ENCODE measurements around the gene OASL.
A peak's percentile ranks its signal among the peaks of the same experiment; 100 is the strongest.

OASL gene

DNA sequence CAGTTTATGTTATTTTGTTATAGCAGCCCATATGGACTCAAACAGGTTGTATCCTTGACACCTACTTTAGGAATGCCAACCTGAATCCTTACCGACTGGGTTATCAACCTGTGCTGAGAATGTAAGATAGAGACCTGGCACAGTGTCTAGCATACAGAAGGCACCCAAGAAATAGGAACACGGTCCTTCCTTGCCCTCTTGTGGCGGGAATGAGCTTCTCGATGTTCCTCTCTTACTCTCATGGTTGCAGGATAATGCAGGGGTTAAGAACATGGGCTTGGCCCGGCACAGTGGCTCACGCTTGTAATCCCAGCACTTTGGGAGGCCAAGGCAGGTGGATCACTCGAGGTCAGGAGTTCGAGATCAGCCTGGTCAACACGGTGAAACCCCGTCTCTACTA is 29.3 kb downstream of the OASL start:
- H3K14ac ChIP-seq (ENCODE audit: low read length), result no peak overlapping the region
- no peak overlapping the region for H4K91ac ChIP-seq (ENCODE audit: low read depth, low read length, poor library complexity)
- no peak overlapping the region for H3K4ac ChIP-seq (ENCODE audit: low read length)
- H2BK12ac ChIP-seq (ENCODE audit: low read length), result no peak overlapping the region
- H3K23ac ChIP-seq (ENCODE audit: low read depth, low read length, poor library complexity), result no peak overlapping the region
- no peak overlapping the region for H3K4me2 ChIP-seq (ENCODE audit: insufficient read depth, low read length, poor library complexity, severe bottlenecking)
- no peaks in the 10 kb centered on the region for H3K79me1 ChIP-seq (ENCODE audit: low read depth, low read length)
- no peak overlapping the region for H3K18ac ChIP-seq (ENCODE audit: low read length)
- H2BK120ac ChIP-seq (ENCODE audit: low read depth, low read length), result no peak overlapping the region
- H2BK5ac ChIP-seq (ENCODE audit: low read length), result no peak overlapping the region
- no peak overlapping the region for H2AFZ ChIP-seq (ENCODE audit: low read length)
- H3K4me1 ChIP-seq (ENCODE audit: control insufficient read depth in 2 of 2, insufficient read depth in 1 of 2, low read depth in 1 of 2, low read length in 2 of 2), result no peaks in the 10 kb centered on the region
- no peak overlapping the region for H4K8ac ChIP-seq (ENCODE audit: low read depth, low read length)
- H3K9me3 ChIP-seq (replicated peaks in 1 of 2; ENCODE audit: control insufficient read depth in 2 of 2, insufficient read depth in 1 of 2, low read depth in 1 of 2, low read length in 2 of 2), result no peaks in the 10 kb centered on the region
- no peak overlapping the region for H3K27ac ChIP-seq (replicated peaks; ENCODE audit: low read length)
- DNase-seq (ENCODE audit: low spot score), result peak; percentile 20
- WGBS, 2 donors (ENCODE audit: extremely low coverage in 2 of 2, insufficient read length in 2 of 2, insufficient replicate concordance in 1 of 2), result no CpG with 5 or more reads among the region's 10 CpGs
- H2AK5ac ChIP-seq (ENCODE audit: low read depth, low read length), result no peak overlapping the region
- H3K4me3 ChIP-seq (ENCODE audit: low read length in 2 of 2), result no peak overlapping the region
- H3K27me3 ChIP-seq (ENCODE audit: control insufficient read depth in 3 of 3, insufficient read depth in 3 of 3, low read depth in 1 of 3, low read length in 3 of 3), result peaks cover 0 to 2% (median 0%) of the 10 kb centered on the region in 3 experiments
- no peak overlapping the region for H3K9ac ChIP-seq (ENCODE audit: low read depth, low read length, poor library complexity)
- H3K36me3 ChIP-seq (replicated peaks in 1 of 2; ENCODE audit: control insufficient read depth in 2 of 2, insufficient read depth in 2 of 2, low read length in 2 of 2), result peaks cover 28 to 77% of the 10 kb centered on the region in 2 donors
- H2BK15ac ChIP-seq (ENCODE audit: low read length), result no peak overlapping the region

DNA sequence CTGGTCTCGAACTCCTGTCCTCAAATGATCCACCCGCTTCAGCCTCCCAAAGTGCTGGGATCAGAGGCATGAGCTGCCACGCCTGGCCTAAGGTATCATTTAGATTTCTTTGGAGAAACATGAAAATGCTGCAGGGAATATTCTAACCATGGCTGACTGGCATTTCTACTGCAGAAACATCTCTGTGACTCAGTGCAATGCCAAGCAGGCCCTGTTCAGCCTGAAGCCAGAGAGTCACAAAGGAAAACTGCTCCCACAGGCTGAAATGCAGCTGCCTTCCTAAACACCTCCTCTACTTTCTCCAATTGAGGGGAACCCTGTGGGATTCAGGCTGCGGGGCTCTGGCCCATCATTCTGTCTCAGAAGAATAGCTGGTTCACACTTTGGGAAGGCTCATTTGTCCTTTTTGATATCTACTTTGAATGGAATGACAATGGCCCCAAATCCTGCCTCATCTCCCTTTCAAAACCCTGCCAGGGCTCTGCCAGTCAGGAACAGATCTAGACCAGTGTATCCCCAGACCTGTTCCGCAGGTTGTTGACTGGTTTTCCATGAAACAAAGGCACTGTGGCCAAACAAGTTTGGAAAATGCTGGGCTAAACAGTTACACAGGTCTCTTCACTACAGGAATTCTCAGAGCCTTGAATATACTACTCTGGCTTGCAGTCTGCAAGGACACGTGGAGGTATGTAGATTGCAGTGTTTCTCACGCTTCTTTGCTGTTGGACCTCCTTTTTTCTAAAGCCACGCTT is 30.5 kb downstream of the OASL start:
- H2BK5ac ChIP-seq (ENCODE audit: low read length), result no peak overlapping the region
- no peak overlapping the region for H4K8ac ChIP-seq (ENCODE audit: low read depth, low read length)
- H3K4me3 ChIP-seq (ENCODE audit: low read length in 2 of 2), result no peak overlapping the region
- no peaks in the 10 kb centered on the region for H3K9me3 ChIP-seq (replicated peaks in 1 of 2; ENCODE audit: control insufficient read depth in 2 of 2, insufficient read depth in 1 of 2, low read depth in 1 of 2, low read length in 2 of 2)
- H3K79me1 ChIP-seq (ENCODE audit: low read depth, low read length), result no peaks in the 10 kb centered on the region
- H3K18ac ChIP-seq (ENCODE audit: low read length), result no peak overlapping the region
- no peak overlapping the region for H2AFZ ChIP-seq (ENCODE audit: low read length)
- peaks cover 39 to 86% of the 10 kb centered on the region in 2 donors for H3K36me3 ChIP-seq (replicated peaks in 1 of 2; ENCODE audit: control insufficient read depth in 2 of 2, insufficient read depth in 2 of 2, low read length in 2 of 2)
- H3K9ac ChIP-seq (ENCODE audit: low read depth, low read length, poor library complexity), result no peak overlapping the region
- no peak overlapping the region for H3K14ac ChIP-seq (ENCODE audit: low read length)
- H3K4me2 ChIP-seq (ENCODE audit: insufficient read depth, low read length, poor library complexity, severe bottlenecking), result no peak overlapping the region
- no peak overlapping the region for H3K23ac ChIP-seq (ENCODE audit: low read depth, low read length, poor library complexity)
- no peak overlapping the region for H4K91ac ChIP-seq (ENCODE audit: low read depth, low read length, poor library complexity)
- H2AK5ac ChIP-seq (ENCODE audit: low read depth, low read length), result no peak overlapping the region
- no peak overlapping the region for H3K27ac ChIP-seq (replicated peaks; ENCODE audit: low read length)
- no peaks in the 10 kb centered on the region for H3K4me1 ChIP-seq (ENCODE audit: control insufficient read depth in 2 of 2, insufficient read depth in 1 of 2, low read depth in 1 of 2, low read length in 2 of 2)
- peaks cover 0 to 2% (median 0%) of the 10 kb centered on the region in 3 experiments for H3K27me3 ChIP-seq (ENCODE audit: control insufficient read depth in 3 of 3, insufficient read depth in 3 of 3, low read depth in 1 of 3, low read length in 3 of 3)
- no peak overlapping the region for H2BK12ac ChIP-seq (ENCODE audit: low read length)
- DNase-seq (ENCODE audit: low spot score), result no peak
- WGBS, 2 donors (ENCODE audit: extremely low coverage in 2 of 2, insufficient read length in 2 of 2, insufficient replicate concordance in 1 of 2), result no CpG with 5 or more reads among the region's 8 CpGs
- no peak overlapping the region for H3K4ac ChIP-seq (ENCODE audit: low read length)
- no peak overlapping the region for H2BK15ac ChIP-seq (ENCODE audit: low read length)
- H2BK120ac ChIP-seq (ENCODE audit: low read depth, low read length), result no peak overlapping the region

DNA sequence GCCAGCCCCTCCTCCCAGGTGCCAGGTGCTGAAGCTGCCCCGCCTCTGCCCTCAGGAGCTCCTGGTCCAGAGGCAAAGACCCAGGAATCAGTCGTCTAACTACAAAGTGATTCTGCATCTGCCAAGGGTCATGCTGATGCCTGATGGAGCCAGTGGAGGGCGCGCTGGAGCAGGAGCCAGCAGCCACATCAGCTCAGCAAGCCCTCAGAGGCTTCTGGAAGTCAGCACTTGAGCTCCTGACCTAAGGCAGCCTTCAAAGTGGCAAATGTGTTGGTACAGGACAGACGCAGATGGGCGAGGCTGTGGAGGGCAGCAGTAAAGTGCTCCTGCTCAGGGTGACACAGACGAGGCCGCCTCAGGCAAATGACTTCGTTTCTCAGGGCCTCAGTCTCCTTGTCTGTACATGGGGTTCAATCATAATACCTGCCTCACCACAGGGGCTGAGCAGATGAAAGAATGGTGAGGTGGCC is 33.7 kb downstream of the OASL start:
- Histone ChIP-seq H2BK15ac (ENCODE audit: low read length) (no peak overlapping the region), H3K4me2 (ENCODE audit: insufficient read depth, low read length, poor library complexity, severe bottlenecking) (no peak overlapping the region), H3K27me3 (ENCODE audit: control insufficient read depth in 3 of 3, insufficient read depth in 3 of 3, low read depth in 1 of 3, low read length in 3 of 3) (no peaks in the 10 kb centered on the region), H3K9ac (ENCODE audit: low read depth, low read length, poor library complexity) (no peak overlapping the region), H3K4me1 (ENCODE audit: control insufficient read depth in 2 of 2, insufficient read depth in 1 of 2, low read depth in 1 of 2, low read length in 2 of 2) (no peaks in the 10 kb centered on the region), H3K79me1 (ENCODE audit: low read depth, low read length) (no peaks in the 10 kb centered on the region), H2BK120ac (ENCODE audit: low read depth, low read length) (no peak overlapping the region), H3K27ac (replicated peaks; ENCODE audit: low read length) (no peak overlapping the region), H2BK12ac (ENCODE audit: low read length) (no peak overlapping the region), H4K91ac (ENCODE audit: low read depth, low read length, poor library complexity) (no peak overlapping the region), H2AFZ (ENCODE audit: low read length) (no peak overlapping the region), H3K4ac (ENCODE audit: low read length) (no peak overlapping the region), H4K8ac (ENCODE audit: low read depth, low read length) (no peak overlapping the region), H3K4me3 (ENCODE audit: low read length in 2 of 2) (no peak overlapping the region), H3K18ac (ENCODE audit: low read length) (no peak overlapping the region), H3K14ac (ENCODE audit: low read length) (no peak overlapping the region), H2AK5ac (ENCODE audit: low read depth, low read length) (no peak overlapping the region), H3K9me3 (replicated peaks in 1 of 2; ENCODE audit: control insufficient read depth in 2 of 2, insufficient read depth in 1 of 2, low read depth in 1 of 2, low read length in 2 of 2) (no peaks in the 10 kb centered on the region), H3K23ac (ENCODE audit: low read depth, low read length, poor library complexity) (peak overlapping the region; percentile 0), H2BK5ac (ENCODE audit: low read length) (no peak overlapping the region), H3K36me3 (replicated peaks in 1 of 2; ENCODE audit: control insufficient read depth in 2 of 2, insufficient read depth in 2 of 2, low read length in 2 of 2) (peaks cover 33 to 78% of the 10 kb centered on the region in 2 donors)
- DNase-seq (ENCODE audit: low spot score), result peak; percentile 42
- no CpG with 5 or more reads among the region's 9 CpGs for WGBS, 2 donors (ENCODE audit: extremely low coverage in 2 of 2, insufficient read length in 2 of 2, insufficient replicate concordance in 1 of 2)

DNA sequence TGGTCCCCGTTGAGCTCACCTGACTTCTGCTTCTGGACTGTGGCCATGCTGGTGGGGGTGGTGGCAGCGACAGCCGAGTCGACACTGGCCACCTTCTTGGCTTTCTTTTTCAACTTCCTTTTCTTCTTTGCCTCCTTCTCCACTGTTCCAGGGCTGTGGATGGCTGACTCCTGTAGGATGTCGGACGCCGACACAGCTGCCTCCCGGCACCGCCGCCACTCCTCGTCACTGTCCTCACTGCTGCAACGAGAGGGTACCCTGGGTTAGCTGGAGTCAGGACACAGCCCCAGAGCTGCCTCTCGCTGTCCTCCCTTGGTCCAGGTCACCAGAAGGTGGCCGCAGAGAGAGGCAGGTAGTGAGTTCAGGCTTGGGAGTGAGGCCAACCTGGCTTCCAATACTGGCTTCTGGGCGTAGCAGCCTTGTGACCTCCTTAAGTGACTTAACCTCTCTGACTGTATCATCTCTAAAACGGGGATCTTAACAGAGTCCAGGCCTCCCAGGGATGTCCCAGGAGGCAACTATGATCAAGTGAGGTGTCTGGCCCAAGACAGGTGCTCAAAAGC is 34.7 kb downstream of the OASL start:
- no peaks in the 10 kb centered on the region for H3K27me3 ChIP-seq (ENCODE audit: control insufficient read depth in 3 of 3, insufficient read depth in 3 of 3, low read depth in 1 of 3, low read length in 3 of 3)
- H2BK120ac ChIP-seq (ENCODE audit: low read depth, low read length), result no peak overlapping the region
- no peak overlapping the region for H3K4ac ChIP-seq (ENCODE audit: low read length)
- H3K79me1 ChIP-seq (ENCODE audit: low read depth, low read length), result no peaks in the 10 kb centered on the region
- H3K23ac ChIP-seq (ENCODE audit: low read depth, low read length, poor library complexity), result no peak overlapping the region
- H3K18ac ChIP-seq (ENCODE audit: low read length), result no peak overlapping the region
- H2BK15ac ChIP-seq (ENCODE audit: low read length), result no peak overlapping the region
- no CpG with 5 or more reads among the region's 16 CpGs for WGBS, 2 donors (ENCODE audit: extremely low coverage in 2 of 2, insufficient read length in 2 of 2, insufficient replicate concordance in 1 of 2)
- H3K36me3 ChIP-seq (replicated peaks in 1 of 2; ENCODE audit: control insufficient read depth in 2 of 2, insufficient read depth in 2 of 2, low read length in 2 of 2), result peaks cover 29 to 68% of the 10 kb centered on the region in 2 donors
- H3K27ac ChIP-seq (replicated peaks; ENCODE audit: low read length), result no peak overlapping the region
- no peak for DNase-seq (ENCODE audit: low spot score)
- no peak overlapping the region for H3K4me2 ChIP-seq (ENCODE audit: insufficient read depth, low read length, poor library complexity, severe bottlenecking)
- H3K14ac ChIP-seq (ENCODE audit: low read length), result no peak overlapping the region
- no peak overlapping the region for H2AK5ac ChIP-seq (ENCODE audit: low read depth, low read length)
- no peak overlapping the region for H4K8ac ChIP-seq (ENCODE audit: low read depth, low read length)
- H3K9me3 ChIP-seq (replicated peaks in 1 of 2; ENCODE audit: control insufficient read depth in 2 of 2, insufficient read depth in 1 of 2, low read depth in 1 of 2, low read length in 2 of 2), result no peaks in the 10 kb centered on the region
- H4K91ac ChIP-seq (ENCODE audit: low read depth, low read length, poor library complexity), result no peak overlapping the region
- H2BK5ac ChIP-seq (ENCODE audit: low read length), result no peak overlapping the region
- H2AFZ ChIP-seq (ENCODE audit: low read length), result no peak overlapping the region
- no peak overlapping the region for H2BK12ac ChIP-seq (ENCODE audit: low read length)
- no peak overlapping the region for H3K4me3 ChIP-seq (ENCODE audit: low read length in 2 of 2)
- H3K4me1 ChIP-seq (ENCODE audit: control insufficient read depth in 2 of 2, insufficient read depth in 1 of 2, low read depth in 1 of 2, low read length in 2 of 2), result no peaks in the 10 kb centered on the region
- H3K9ac ChIP-seq (ENCODE audit: low read depth, low read length, poor library complexity), result no peak overlapping the region

Data from neuronal stem cell (in vitro differentiated cells).